ENCODE measurements around the gene ABCC2. TPM values are rescaled to one million over a fixed set of nuclear protein-coding genes. Genes with fewer than 3 reads are reported as not detected.

Gene ABCC2
- total and polyA plus RNA-seq, 9 of the 15 experiments (the other 6 are each of a cell fraction or from before 2014, with no cell fraction given) = 0.03 to 0.18 (median 0.10) TPM; not detected in 1

DNA sequence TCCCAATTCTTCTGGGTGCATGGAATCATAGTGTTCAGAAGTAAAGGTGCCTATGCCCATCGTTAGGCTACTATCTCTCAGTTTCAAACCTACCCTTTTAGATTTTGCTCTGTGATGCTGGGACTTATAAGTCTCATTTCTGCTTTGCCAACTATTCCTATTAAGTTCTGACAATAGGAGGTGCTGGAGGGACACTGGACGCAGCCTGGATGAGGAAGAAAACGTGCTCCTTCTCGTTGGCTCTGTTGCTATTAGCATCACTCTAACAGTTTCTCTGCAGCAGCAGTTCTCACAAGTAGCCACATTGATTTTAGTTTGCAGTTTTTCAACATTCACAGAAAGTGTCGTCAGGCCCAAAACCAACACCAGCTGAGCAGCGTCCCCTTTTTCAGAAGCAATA lies 72.4 kb downstream of the ABCC2 start (continued):
- TF ChIP-seq, protein P1, sequence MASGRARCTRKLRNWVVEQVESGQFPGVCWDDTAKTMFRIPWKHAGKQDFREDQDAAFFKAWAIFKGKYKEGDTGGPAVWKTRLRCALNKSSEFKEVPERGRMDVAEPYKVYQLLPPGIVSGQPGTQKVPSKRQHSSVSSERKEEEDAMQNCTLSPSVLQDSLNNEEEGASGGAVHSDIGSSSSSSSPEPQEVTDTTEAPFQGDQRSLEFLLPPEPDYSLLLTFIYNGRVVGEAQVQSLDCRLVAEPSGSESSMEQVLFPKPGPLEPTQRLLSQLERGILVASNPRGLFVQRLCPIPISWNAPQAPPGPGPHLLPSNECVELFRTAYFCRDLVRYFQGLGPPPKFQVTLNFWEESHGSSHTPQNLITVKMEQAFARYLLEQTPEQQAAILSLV (tag; IDR thresholded peaks at IDR 0.05) = no peak
- no peak for TF ChIP-seq ERF (CRISPR knock-in tag; IDR thresholded peaks at IDR 0.05)
- no peak for TF ChIP-seq MYNN (IDR thresholded peaks at IDR 0.05)
- no peak for TF ChIP-seq MYNN (CRISPR knock-in tag; IDR thresholded peaks at IDR 0.05)
- no peak for TF ChIP-seq SMAD3 (CRISPR knock-in tag; conservative IDR thresholded peaks at IDR 0.05)
- TF ChIP-seq POLR2AphosphoS2 (IDR thresholded peaks at IDR 0.05; ENCODE audit: low read length) = no peak
- TF ChIP-seq EWSR1 (IDR thresholded peaks at IDR 0.05; ENCODE audit: borderline replicate concordance, low read depth, partially characterized antibody) = no peak
- TF ChIP-seq TCFL5 (CRISPR knock-in tag; conservative IDR thresholded peaks at IDR 0.05) = no peak
- TF ChIP-seq BCL6 (CRISPR knock-in tag; IDR thresholded peaks at IDR 0.05) = no peak
- TF ChIP-seq MYC (IDR thresholded peaks at IDR 0.05; ENCODE audit: low read depth, low read length) = 0 out of 2 replicates have a peak, but pooled peaks have one; percentile 25
- no peak for TF ChIP-seq MYC (CRISPR knock-in tag; IDR thresholded peaks at IDR 0.05; ENCODE audit: borderline replicate concordance, low read depth)
- TF ChIP-seq, protein P2, sequence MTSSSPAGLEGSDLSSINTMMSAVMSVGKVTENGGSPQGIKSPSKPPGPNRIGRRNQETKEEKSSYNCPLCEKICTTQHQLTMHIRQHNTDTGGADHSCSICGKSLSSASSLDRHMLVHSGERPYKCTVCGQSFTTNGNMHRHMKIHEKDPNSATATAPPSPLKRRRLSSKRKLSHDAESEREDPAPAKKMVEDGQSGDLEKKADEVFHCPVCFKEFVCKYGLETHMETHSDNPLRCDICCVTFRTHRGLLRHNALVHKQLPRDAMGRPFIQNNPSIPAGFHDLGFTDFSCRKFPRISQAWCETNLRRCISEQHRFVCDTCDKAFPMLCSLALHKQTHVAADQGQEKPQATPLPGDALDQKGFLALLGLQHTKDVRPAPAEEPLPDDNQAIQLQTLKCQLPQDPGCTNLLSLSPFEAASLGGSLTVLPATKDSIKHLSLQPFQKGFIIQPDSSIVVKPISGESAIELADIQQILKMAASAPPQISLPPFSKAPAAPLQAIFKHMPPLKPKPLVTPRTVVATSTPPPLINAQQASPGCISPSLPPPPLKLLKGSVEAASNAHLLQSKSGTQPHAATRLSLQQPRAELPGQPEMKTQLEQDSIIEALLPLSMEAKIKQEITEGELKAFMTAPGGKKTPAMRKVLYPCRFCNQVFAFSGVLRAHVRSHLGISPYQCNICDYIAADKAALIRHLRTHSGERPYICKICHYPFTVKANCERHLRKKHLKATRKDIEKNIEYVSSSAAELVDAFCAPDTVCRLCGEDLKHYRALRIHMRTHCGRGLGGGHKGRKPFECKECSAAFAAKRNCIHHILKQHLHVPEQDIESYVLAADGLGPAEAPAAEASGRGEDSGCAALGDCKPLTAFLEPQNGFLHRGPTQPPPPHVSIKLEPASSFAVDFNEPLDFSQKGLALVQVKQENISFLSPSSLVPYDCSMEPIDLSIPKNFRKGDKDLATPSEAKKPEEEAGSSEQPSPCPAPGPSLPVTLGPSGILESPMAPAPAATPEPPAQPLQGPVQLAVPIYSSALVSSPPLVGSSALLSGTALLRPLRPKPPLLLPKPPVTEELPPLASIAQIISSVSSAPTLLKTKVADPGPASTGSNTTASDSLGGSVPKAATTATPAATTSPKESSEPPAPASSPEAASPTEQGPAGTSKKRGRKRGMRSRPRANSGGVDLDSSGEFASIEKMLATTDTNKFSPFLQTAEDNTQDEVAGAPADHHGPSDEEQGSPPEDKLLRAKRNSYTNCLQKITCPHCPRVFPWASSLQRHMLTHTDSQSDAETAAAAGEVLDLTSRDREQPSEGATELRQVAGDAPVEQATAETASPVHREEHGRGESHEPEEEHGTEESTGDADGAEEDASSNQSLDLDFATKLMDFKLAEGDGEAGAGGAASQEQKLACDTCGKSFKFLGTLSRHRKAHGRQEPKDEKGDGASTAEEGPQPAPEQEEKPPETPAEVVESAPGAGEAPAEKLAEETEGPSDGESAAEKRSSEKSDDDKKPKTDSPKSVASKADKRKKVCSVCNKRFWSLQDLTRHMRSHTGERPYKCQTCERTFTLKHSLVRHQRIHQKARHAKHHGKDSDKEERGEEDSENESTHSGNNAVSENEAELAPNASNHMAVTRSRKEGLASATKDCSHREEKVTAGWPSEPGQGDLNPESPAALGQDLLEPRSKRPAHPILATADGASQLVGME (CRISPR knock-in tag; IDR thresholded peaks at IDR 0.05) = no peak
